Activated CD8-positive, alpha-beta memory T cell treated with anti-CD3 and anti-CD28 coated beads for 4 hours (primary cell): Measurements from ENCODE around the gene NDUFA8.

Experiments
- DNase-seq, 2 donors: peaks; one replicate each; pipeline ENCODE4 v3.0.0-alpha.2; 2020; ENCODE audit warnings: low read depth in 2 of 2

Gene NDUFA8

GRCh38 chr9:122159026-122159924 lies at the start of gene NDUFA8, which contains the start of gene MORN5:
TSS of gene NDUFA8 (minus strand) at chr9:122159779. CDS start at chr9:122159677, 102 bp downstream.
TSS of gene MORN5 (plus strand) at chr9:122159908. CDS start at chr9:122159973, 65 bp downstream.
- peak; percentile 92 for DNase-seq

DNA sequence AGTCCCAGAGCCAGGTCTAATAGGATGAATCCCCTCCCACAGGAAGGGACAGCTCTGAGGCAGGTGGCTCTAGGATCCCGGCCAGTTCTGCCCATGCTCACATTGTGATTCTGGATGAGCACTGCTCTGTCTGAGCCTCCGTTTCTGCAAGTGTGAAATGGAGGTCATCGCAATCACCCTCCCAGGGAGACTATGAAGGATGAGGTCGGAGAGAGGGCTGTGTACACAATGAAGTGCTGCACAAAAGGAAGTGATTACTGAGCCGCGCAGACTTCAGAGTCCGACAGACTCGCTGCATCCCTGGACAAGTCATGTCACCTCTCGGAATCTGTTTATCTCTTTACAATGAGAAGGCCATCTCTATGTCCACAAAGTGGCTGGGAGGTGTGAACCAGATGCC lies 47.5 kb upstream of the NDUFA8 start:
- DNase-seq = no peak

- no peak for DNase-seq
Observed at GRCh38 chr9:122206118-122207046, 46.8 kb upstream of the NDUFA8 start.

- DNase-seq = no peak
Observed at GRCh38 chr9:122205176-122205575, 45.6 kb upstream of the NDUFA8 start.

- no peak for DNase-seq
Observed at GRCh38 chr9:122204491-122204890, 44.9 kb upstream of the NDUFA8 start.

GRCh38 chr9:122204055-122204454 lies 44.5 kb upstream of the NDUFA8 start:
- no peak for DNase-seq

GRCh38 chr9:122202111-122202510 lies 42.5 kb upstream of the NDUFA8 start:
- no peak for DNase-seq

DNA sequence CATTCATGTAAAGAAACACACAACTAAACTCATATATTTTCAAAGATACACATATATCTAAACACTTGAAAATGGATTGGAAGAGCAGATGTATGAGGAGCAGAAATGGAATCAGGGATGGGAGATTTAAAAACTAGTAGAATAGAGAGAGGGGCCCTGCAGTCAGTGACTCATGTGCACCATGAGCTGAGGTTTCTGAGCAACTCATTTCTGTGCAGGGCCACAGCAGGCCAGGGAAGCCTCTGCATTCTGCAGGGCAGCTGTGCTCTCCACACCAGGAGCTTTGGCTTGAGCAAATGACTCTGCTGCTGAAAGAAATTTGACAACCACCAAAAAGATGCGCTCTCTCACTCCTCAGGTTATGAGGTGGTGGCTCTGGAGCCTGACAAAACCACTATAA lies 42.1 kb upstream of the NDUFA8 start:
- no peak for DNase-seq

DNA sequence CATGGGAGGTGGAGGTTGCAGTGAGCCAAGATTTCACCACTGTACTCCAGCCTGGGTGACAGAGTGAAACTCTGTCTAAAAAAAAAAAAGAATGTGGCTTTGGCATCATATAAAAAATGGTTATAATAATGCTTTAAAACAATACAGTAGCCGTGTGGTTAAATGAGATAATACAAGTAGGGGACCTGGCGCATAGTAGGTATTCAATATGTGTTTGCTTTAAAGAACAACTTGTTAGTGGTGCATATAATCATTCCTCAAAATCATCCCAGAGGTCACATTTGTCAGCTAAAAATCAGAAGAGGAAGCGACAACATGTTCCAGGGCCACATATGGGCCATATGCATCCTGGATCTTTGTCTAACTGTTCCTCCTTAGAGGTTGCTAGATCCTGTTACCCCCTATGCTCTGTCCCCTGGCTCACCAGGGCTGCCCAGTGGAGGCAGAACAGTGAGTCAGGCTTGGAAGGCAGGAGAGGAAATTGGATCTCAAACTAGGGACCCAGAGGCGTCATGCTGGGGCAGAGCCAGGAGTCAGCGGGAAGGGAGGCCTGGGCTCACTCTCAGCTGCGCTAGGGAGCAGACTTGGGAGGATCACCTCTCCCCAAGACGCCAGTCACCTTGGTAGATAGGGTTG lies 41.5 kb upstream of the NDUFA8 start:
- DNase-seq = no peak

DNA sequence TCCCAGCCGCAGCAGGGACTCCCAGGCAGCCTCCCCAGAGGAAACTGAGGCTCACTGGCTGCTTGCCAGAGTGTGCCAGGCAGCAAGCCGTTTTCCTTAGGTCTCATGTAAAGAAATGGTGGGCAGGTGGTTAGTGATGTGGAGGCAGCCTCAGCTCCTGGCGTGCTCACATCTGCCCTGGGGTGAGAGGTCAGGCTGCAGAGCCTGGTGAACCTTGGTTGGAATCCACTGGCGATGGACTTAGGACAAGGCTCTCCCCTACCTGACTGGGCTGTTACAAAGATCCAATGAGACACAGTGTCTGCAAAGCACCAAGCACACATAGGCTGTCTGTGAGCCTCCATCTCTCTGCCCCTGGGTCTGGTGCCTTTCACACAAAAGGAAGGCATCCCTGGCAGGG lies 38.3 kb upstream of the NDUFA8 start:
- DNase-seq = no peak

GRCh38 chr9:122197426-122197825 lies 37.8 kb upstream of the NDUFA8 start:
- no peak for DNase-seq

DNA sequence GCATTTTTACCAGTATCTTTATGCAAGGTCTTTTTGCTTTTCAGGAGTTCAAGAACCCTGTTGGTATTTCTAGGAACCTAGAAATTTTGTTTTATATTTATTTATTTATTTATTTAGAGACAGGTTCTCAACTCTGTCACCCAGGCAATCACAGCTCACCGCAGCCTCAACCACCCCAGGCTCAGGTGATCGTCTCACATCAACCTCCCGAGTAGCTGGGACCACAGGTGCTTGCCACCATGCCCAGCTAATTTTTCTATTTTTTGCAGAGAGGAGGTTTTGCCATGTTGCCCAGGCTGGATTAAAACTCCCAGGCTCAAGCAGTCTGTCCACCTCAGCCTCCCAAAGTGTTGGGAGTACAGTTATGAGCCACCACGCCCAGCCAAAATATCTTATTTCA lies 36.3 kb upstream of the NDUFA8 start:
- no peak for DNase-seq

DNA sequence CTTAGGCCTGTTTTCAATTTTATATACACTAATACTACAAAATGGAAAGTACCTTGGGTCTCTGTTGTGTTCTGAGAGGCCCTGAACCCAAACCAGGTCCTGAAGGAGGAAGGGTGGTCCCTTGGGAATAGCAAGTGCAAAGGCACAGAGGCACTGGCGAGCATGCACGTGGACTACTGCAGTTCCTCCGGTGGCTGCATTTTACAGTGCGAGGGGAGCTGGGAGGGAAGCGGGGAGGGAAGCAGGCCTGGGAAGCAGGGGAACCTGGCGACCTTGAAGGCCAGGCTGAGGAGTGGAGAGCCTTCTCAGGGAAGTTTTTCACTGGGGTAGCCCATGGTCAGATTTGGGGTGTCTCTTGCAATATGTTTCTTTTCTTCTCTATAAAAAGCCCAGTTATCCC lies 34.1 kb upstream of the NDUFA8 start:
- no peak for DNase-seq

- DNase-seq = no peak
Observed at GRCh38 chr9:122192914-122193525, 33.4 kb upstream of the NDUFA8 start.

DNA sequence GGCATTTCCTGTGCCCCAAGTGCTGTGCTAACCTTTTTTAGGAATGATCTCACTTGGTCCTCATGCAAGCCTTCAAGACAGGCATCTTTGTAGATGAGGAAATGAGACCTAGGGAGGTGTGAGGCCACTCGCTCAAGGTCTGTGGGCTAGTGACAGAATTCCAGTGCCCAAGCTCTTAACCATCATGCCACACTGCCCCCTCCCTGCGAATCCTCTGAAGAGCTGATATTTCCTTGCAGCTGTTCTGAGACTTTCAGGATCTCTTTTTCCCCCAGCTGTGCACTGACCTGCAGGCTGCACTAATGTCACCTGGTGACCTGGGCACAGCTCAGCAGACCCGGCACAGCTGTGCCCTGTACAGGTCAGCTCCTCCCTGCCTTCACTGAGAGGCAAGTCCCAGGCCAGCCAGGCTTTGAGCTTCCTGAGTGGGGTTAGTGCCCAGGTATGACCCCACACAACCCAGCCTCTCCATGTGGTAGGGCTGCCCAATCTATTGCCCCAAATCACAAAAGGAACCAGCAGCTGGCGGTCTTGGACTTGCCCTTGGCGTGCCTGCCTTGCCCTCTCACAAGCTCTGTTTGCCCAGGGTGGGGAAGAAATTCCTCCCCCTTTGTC lies 32.8 kb upstream of the NDUFA8 start:
- no peak for DNase-seq

- no peak for DNase-seq
Observed at GRCh38 chr9:122191584-122191983, 32.0 kb upstream of the NDUFA8 start.

- DNase-seq = no peak
Observed at GRCh38 chr9:122190597-122191381, 31.2 kb upstream of the NDUFA8 start.

DNA sequence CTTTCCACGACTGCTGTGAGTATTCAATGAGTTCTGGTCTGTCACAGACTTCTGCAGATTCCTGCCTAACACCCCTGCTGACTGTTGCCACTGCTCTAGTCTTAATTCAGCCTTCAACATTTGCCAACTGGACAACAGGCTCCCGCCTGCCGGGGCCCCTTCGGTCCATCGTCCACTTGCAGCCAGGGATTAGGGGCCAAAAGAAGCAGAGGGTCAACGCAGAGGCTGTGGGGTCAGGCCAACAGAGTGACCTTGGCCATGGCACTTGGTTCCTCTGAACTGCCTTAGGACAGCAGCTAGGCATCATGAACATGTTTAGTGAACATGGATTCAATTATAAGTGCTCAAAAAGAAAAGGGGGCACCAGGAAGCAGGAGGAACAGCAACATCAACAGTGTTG lies 28.8 kb upstream of the NDUFA8 start:
- no peak for DNase-seq

GRCh38 chr9:122186777-122187470 lies 27.3 kb upstream of the NDUFA8 start:
- no peak for DNase-seq

GRCh38 chr9:122186301-122186700 lies 26.7 kb upstream of the NDUFA8 start:
- no peak for DNase-seq
